ENCODE measurements around the gene PRKCH.

DNA sequence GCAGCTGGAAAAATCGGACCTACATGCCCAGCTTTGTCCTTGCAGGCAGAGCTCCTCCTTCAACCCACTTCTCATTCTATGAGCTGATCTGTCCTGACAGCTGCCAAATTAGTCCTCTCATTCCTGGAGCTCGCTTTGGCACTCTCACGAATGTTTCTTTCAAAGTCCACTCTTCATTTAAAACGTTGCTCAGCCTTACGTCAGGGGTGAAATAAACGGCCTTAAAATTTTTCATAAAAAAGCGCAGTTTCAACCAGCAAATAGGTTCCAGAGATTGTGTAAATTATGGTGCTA is 253.1 kb downstream of the PRKCH start:
- TF ChIP-seq POLR2A (IDR thresholded peaks at IDR 0.05) = no peak
- TF ChIP-seq, protein P1, sequence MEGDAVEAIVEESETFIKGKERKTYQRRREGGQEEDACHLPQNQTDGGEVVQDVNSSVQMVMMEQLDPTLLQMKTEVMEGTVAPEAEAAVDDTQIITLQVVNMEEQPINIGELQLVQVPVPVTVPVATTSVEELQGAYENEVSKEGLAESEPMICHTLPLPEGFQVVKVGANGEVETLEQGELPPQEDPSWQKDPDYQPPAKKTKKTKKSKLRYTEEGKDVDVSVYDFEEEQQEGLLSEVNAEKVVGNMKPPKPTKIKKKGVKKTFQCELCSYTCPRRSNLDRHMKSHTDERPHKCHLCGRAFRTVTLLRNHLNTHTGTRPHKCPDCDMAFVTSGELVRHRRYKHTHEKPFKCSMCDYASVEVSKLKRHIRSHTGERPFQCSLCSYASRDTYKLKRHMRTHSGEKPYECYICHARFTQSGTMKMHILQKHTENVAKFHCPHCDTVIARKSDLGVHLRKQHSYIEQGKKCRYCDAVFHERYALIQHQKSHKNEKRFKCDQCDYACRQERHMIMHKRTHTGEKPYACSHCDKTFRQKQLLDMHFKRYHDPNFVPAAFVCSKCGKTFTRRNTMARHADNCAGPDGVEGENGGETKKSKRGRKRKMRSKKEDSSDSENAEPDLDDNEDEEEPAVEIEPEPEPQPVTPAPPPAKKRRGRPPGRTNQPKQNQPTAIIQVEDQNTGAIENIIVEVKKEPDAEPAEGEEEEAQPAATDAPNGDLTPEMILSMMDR (IDR thresholded peaks at IDR 0.05) = no peak
